Lower lobe of right lung (tissue), 2 donors: ENCODE data around the gene PDS5B. TPM values are rescaled to one million over a fixed set of nuclear protein-coding genes. Genes with fewer than 3 reads are reported as not detected.

Source experiments
- ATAC-seq, 2 donors: fragments of 200-7000 bp; cut with Tn5 transposase; one replicate each; pipeline ENCODE4 v1.9.1; 2020 to 2022; ENCODE audit warnings: mild to moderate bottlenecking in 2 of 2, moderate library complexity in 2 of 2
- DNase-seq: peaks from one replicate; pipeline ENCODE4 v3.0.0-alpha.2; 2020
- H3K27ac ChIP-seq: fragments of 200-600 bp; one replicate; pipeline ENCODE4 v1.8.0; 2022
- H3K27me3 ChIP-seq: fragments of 200-600 bp; one replicate; pipeline ENCODE4 v1.8.0; 2022; ENCODE audit warnings: low read depth
- H3K36me3 ChIP-seq: fragments of 200-600 bp; one replicate; pipeline ENCODE4 v1.8.0; 2022; ENCODE audit warnings: mild to moderate bottlenecking
- H3K4me1 ChIP-seq: fragments of 200-600 bp; one replicate; pipeline ENCODE4 v1.8.0; 2022
- H3K4me3 ChIP-seq: fragments of 200-600 bp; one replicate; pipeline ENCODE4 v1.8.0; 2022; ENCODE audit warnings: mild to moderate bottlenecking
- H3K9me3 ChIP-seq: fragments of 200-600 bp; one replicate; pipeline ENCODE4 v1.8.0; 2022
- CTCF ChIP-seq: fragments of 200-600 bp; IDR thresholded peaks from one replicate; pipeline ENCODE4 v1.8.0; 2022; ENCODE audit warnings: antibody characterized with exemption, mild to moderate bottlenecking
- intact Hi-C: fragments of 100-400 bp; cut with DNase I; formaldehyde crosslinking; loops from one replicate; pipeline ENCODE4 v1.11.0; 2022
- total RNA-seq: library from RNA; stranded (reverse); fragmentation: NEBNext Ultra II Directional; extraction: Animal tissue kit (Norgen Biotek cat#: 25700); gene quantifications from one replicate; pipeline ENCODE4 v1.2.1, GENCODE V29; 2021
- donor health status: DM: no; HTN: yes; CAD: no; lungs with severe emphysema.

PDS5B gene
- total RNA-seq, 1 donor from 2014 or later = 46.3 TPM

DNA sequence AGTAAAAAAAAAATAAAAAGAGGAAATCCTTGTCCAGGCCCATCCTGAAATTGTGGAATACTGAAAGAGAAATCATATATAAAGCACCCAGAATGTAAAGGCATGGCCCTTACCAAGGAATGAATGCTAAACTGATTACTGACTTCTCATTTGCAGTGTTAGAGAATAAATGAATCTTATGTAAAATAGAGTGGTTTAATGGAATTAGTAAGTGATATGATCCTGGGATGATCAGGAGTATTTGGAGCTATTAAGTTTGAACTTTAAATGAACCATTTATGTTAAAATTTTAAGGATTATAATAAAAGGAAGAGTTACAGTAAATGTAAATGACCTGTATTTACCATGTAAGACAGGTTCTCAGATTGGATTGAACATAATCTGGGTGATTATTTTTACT lies 75.4 kb downstream of the PDS5B start:
- Histone ChIP-seq H3K4me3 (no peak overlapping the region), H3K9me3 (no peaks in the 10 kb centered on the region), H3K4me1 (peaks cover 10% of the 10 kb centered on the region), H3K27ac (no peak overlapping the region), H3K27me3 (no peaks in the 10 kb centered on the region), H3K36me3 (peaks cover 8% of the 10 kb centered on the region)
- ATAC-seq = no peak
- intact Hi-C loops = no loop called here
- no peak for TF ChIP-seq CTCF
- no peak for DNase-seq

DNA sequence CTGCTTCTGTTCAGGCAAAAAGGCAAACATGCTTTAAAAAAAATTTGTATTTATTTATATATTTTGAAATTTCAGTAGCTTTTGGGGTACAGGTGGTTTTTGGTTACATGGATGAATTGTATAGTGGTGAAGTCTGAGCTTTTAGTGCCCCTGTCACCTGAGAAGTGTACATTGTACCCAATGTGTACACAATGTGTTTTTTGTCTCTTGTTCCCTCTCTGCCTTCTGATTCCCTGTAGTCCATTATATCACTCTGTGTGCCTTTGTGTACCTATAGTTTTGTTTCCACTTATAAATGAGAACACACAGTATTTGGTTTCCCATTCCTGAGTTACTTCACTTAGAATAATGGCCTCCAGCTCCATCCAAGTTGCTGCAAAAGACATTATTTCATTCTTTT lies 77.4 kb downstream of the PDS5B start:
- ATAC-seq = no peak
- peaks cover 14% of the 10 kb centered on the region for H3K36me3 ChIP-seq
- H3K4me3 ChIP-seq = no peak overlapping the region
- H3K27me3 ChIP-seq = no peaks in the 10 kb centered on the region
- no peak for TF ChIP-seq CTCF
- intact Hi-C loops = no loop called here
- peaks cover 10% of the 10 kb centered on the region for H3K4me1 ChIP-seq
- DNase-seq = no peak
- no peaks in the 10 kb centered on the region for H3K9me3 ChIP-seq
- H3K27ac ChIP-seq = no peak overlapping the region

DNA sequence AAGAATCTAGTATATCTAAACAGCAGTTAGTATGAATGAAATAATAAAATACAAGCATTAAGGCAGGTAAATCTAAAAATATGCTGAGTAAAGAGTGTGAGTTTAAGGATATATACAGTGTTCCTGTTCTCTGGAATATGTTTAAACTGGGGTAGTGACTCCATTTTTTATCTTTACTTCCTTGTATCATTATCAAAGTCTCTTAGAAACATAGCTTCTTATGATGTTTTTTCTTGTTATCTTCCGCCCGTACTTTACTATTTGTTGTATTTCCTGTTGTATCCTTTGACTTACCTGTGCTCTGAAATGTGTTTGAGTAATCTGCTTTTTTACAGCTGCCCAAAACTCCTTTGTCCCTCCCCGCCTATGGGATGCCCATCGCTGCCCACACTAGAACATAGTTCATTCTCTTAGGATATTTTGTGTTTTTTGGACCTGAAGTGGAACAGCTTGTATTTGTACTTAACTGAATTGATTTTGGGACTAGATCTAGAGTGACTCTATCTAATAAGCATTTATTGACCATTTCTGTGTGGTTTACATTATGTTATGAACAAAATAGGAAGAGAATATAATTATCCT lies 80.8 kb downstream of the PDS5B start:
- Histone ChIP-seq H3K9me3 (no peaks in the 10 kb centered on the region), H3K27me3 (no peaks in the 10 kb centered on the region), H3K27ac (no peak overlapping the region), H3K36me3 (peaks cover 7% of the 10 kb centered on the region), H3K4me1 (no peaks in the 10 kb centered on the region), H3K4me3 (no peak overlapping the region)
- intact Hi-C loops = no loop called here
- TF ChIP-seq CTCF = no peak
- ATAC-seq (no peak), DNase-seq (no peak)

- peak; percentile 57 for TF ChIP-seq CTCF
- no peaks in the 10 kb centered on the region for H3K4me1 ChIP-seq
- H3K27me3 ChIP-seq = no peaks in the 10 kb centered on the region
- DNase-seq (no peak), ATAC-seq (peak; percentile 48 to 55)
- intact Hi-C loops = no loop called here
- H3K4me3 ChIP-seq = no peak overlapping the region
- no peak overlapping the region for H3K27ac ChIP-seq
- peaks cover 7% of the 10 kb centered on the region for H3K36me3 ChIP-seq
- H3K9me3 ChIP-seq = no peaks in the 10 kb centered on the region
Observed at GRCh38 chr13:32669030-32669646, 82.9 kb downstream of the PDS5B start.

GRCh38 chr13:32674503-32674902 lies 88.3 kb downstream of the PDS5B start:
- H3K27ac ChIP-seq = no peak overlapping the region
- no peaks in the 10 kb centered on the region for H3K27me3 ChIP-seq
- TF ChIP-seq CTCF = no peak
- no peak for DNase-seq
- H3K4me3 ChIP-seq = no peak overlapping the region
- intact Hi-C loops = no loop called here
- H3K4me1 ChIP-seq = no peaks in the 10 kb centered on the region
- no peaks in the 10 kb centered on the region for H3K9me3 ChIP-seq
- ATAC-seq = no peak
- H3K36me3 ChIP-seq = peaks cover 20% of the 10 kb centered on the region
